ENCODE results near the gene CA9. TPM values are rescaled to one million over a fixed set of nuclear protein-coding genes. Genes with fewer than 3 reads are reported as not detected.

Gene CA9
- total and polyA plus RNA-seq, 9 of the 15 experiments (the other 6 are each of a cell fraction or from before 2014, with no cell fraction given), result 0.15 to 10.6 (median 0.60) TPM; not detected in 4

- TF ChIP-seq, protein P1, sequence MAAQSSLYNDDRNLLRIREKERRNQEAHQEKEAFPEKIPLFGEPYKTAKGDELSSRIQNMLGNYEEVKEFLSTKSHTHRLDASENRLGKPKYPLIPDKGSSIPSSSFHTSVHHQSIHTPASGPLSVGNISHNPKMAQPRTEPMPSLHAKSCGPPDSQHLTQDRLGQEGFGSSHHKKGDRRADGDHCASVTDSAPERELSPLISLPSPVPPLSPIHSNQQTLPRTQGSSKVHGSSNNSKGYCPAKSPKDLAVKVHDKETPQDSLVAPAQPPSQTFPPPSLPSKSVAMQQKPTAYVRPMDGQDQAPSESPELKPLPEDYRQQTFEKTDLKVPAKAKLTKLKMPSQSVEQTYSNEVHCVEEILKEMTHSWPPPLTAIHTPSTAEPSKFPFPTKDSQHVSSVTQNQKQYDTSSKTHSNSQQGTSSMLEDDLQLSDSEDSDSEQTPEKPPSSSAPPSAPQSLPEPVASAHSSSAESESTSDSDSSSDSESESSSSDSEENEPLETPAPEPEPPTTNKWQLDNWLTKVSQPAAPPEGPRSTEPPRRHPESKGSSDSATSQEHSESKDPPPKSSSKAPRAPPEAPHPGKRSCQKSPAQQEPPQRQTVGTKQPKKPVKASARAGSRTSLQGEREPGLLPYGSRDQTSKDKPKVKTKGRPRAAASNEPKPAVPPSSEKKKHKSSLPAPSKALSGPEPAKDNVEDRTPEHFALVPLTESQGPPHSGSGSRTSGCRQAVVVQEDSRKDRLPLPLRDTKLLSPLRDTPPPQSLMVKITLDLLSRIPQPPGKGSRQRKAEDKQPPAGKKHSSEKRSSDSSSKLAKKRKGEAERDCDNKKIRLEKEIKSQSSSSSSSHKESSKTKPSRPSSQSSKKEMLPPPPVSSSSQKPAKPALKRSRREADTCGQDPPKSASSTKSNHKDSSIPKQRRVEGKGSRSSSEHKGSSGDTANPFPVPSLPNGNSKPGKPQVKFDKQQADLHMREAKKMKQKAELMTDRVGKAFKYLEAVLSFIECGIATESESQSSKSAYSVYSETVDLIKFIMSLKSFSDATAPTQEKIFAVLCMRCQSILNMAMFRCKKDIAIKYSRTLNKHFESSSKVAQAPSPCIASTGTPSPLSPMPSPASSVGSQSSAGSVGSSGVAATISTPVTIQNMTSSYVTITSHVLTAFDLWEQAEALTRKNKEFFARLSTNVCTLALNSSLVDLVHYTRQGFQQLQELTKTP (IDR thresholded peaks at IDR 0.05; ENCODE audit: low read depth in 1 of 2, partially characterized antibody in 2 of 2), result no peak
- TF ChIP-seq DACH1 (IDR thresholded peaks at IDR 0.05; ENCODE audit: partially characterized antibody), result no peak
- TF ChIP-seq ZBTB43 (CRISPR knock-in tag; IDR thresholded peaks at IDR 0.05), result no peak
Observed at GRCh38 chr9:35661756-35662350, 11.9 kb upstream of the CA9 start (continued).

GRCh38 chr9:35662437-35662836 lies 11.3 kb upstream of the CA9 start:
- H3K27me3 ChIP-seq (ENCODE audit: control insufficient read depth in 2 of 2, insufficient read depth in 2 of 2, low read length in 2 of 2), result no peaks in the 10 kb centered on the region
- in situ Hi-C loops (cut with MboI) (no loop called here), intact Hi-C loops (cut with micrococcal nuclease) (loop anchor here (10.0 kb wide), 1 partner anchor 152 kb away; the partner anchor contains the start of genes HINT2 and SPAG8)
- no peak overlapping the region for H3K4me2 ChIP-seq (ENCODE audit: insufficient read depth, low read length)
- H3K79me2 ChIP-seq (ENCODE audit: control insufficient read depth, insufficient read depth, low read length), result peaks cover 26% of the 10 kb centered on the region
- peaks cover 36% of the 10 kb centered on the region; the same call in 2 of the 3 replicates for H3K36me3 ChIP-seq (ENCODE audit: control insufficient read depth, insufficient read depth, low read length)
- no peak overlapping the region; a peak in 1 of 4 replicates for H3K9ac ChIP-seq (ENCODE audit: insufficient read depth in 1 of 2, low read depth in 2 of 2, low read length in 2 of 2)
- ChIA-PET POLR2A (interaction anchor here (1.0 kb wide), 1 partner anchor 54 kb away, joined by 3 read pairs; no protein-coding TSS in a partner anchor), CTCF (ENCODE audit: low intra/inter-chr PET ratio) (no interaction called here)
- no peaks in the 10 kb centered on the region for H4K20me1 ChIP-seq (replicated peaks; ENCODE audit: control insufficient read depth, insufficient read depth, low read length)
- ATAC-seq, result no peak
- FAIRE-seq, result no peak
- peaks cover 22 to 30% of the 10 kb centered on the region in 2 experiments for H3K4me1 ChIP-seq (replicated peaks in 1 of 2; ENCODE audit: control insufficient read depth in 2 of 2, insufficient read depth in 2 of 2, low read length in 2 of 2)
- no peak overlapping the region for H2AFZ ChIP-seq (ENCODE audit: low read depth, low read length)
- no peaks in the 10 kb centered on the region for H3K9me1 ChIP-seq (ENCODE audit: control insufficient read depth, insufficient read depth, low read length)
- BruUV-seq (replicated peaks), result no TSS peak
- no peak overlapping the region for H3K4me3 ChIP-seq
- H3K27ac ChIP-seq (ENCODE audit: extremely low read depth, low read depth, low read length), result no peak overlapping the region
- 78% methylated on average over 5 of the region's 7 CpGs for WGBS (ENCODE audit: insufficient coverage, low coverage, missing lambda C conversion rate)
- TF ChIP-seq SPI1 (IDR thresholded peaks at IDR 0.05; ENCODE audit: borderline replicate concordance, low read depth, low read length) (no peak), POLR2G (IDR thresholded peaks at IDR 0.05; ENCODE audit: low read depth, low read length) (peak; percentile 43; the same call in 1 of the 2 replicates), RBFOX2 (IDR thresholded peaks at IDR 0.05; ENCODE audit: low read depth, low read length) (peak; percentile 33; the same call in 1 of the 2 replicates), ZNF717 (CRISPR knock-in tag; IDR thresholded peaks at IDR 0.05) (no peak)
- TF ChIP-seq, protein P2, sequence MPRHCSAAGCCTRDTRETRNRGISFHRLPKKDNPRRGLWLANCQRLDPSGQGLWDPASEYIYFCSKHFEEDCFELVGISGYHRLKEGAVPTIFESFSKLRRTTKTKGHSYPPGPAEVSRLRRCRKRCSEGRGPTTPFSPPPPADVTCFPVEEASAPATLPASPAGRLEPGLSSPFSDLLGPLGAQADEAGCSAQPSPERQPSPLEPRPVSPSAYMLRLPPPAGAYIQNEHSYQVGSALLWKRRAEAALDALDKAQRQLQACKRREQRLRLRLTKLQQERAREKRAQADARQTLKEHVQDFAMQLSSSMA (CRISPR knock-in tag; IDR thresholded peaks at IDR 0.05), result no peak
- TF ChIP-seq, protein P3, sequence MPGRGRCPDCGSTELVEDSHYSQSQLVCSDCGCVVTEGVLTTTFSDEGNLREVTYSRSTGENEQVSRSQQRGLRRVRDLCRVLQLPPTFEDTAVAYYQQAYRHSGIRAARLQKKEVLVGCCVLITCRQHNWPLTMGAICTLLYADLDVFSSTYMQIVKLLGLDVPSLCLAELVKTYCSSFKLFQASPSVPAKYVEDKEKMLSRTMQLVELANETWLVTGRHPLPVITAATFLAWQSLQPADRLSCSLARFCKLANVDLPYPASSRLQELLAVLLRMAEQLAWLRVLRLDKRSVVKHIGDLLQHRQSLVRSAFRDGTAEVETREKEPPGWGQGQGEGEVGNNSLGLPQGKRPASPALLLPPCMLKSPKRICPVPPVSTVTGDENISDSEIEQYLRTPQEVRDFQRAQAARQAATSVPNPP (IDR thresholded peaks at IDR 0.05; ENCODE audit: borderline replicate concordance, insufficient read depth, insufficient read length), result no peak
- no peak for DNase-seq (ENCODE audit: extremely low read depth in 1 of 4, low spot score in 3 of 4)
- no peaks in the 10 kb centered on the region for H3K9me3 ChIP-seq (replicated peaks; ENCODE audit: control insufficient read depth, insufficient read depth, low read depth, low read length)

Data from K562 (cell line).